Astrocyte (in vitro differentiated cells and primary cell): ENCODE results near the gene PRRC2B. TPM values are rescaled to one million over a fixed set of nuclear protein-coding genes. Genes with fewer than 3 reads are reported as not detected.

ENCODE experiments used
- DNase-seq: peaks from one replicate; pipeline ENCODE4 v3.0.0-alpha.2; 2010; ENCODE audit warnings: low read depth
- FAIRE-seq: peaks from 2 replicates; lab custom pipeline; 2011; peaks lifted over from hg19 to GRCh38; lab: Jason Lieb, UNC
- H2AFZ ChIP-seq: 2 replicates; pipeline ENCODE4 v1.6.0; 2012; ENCODE audit warnings: low read depth, low read length, inconsistent platforms
- H3K27ac ChIP-seq: 2 replicates; pipeline ENCODE4 v1.5.1; 2011; ENCODE audit warnings: low read depth, low read length, inconsistent platforms
- H3K27me3 ChIP-seq: 2 replicates; pipeline ENCODE4 v1.6.0; 2011; ENCODE audit warnings: low read length, inconsistent platforms; ENCODE audit not compliant: insufficient read depth
- H3K36me3 ChIP-seq: 2 replicates; pipeline ENCODE4 v1.5.1; 2011; ENCODE audit warnings: low read length, inconsistent platforms; ENCODE audit not compliant: insufficient read depth
- H3K4me1 ChIP-seq: 2 replicates; pipeline ENCODE4 v1.5.1; 2011; ENCODE audit warnings: low read length, inconsistent platforms; ENCODE audit not compliant: insufficient read depth
- H3K4me2 ChIP-seq: 2 replicates; pipeline ENCODE4 v1.6.0; 2012; ENCODE audit warnings: low read length, inconsistent platforms
- H3K4me3 ChIP-seq: 2 replicates; pipeline ENCODE4 v1.5.1; 2011; ENCODE audit warnings: low read depth, mild to moderate bottlenecking, low read length, inconsistent platforms; ENCODE audit not compliant: insufficient read depth
- H3K79me2 ChIP-seq: 2 replicates; pipeline ENCODE4 v1.6.0; 2012; ENCODE audit warnings: mild to moderate bottlenecking, low read length, inconsistent platforms; ENCODE audit not compliant: insufficient read depth
- H3K9ac ChIP-seq: 2 replicates; pipeline ENCODE4 v1.6.0; 2012; ENCODE audit warnings: mild to moderate bottlenecking, low read length, inconsistent platforms
- H3K9me3 ChIP-seq: 2 replicates; pipeline ENCODE4 v1.5.1; 2012; ENCODE audit warnings: low read depth, mild to moderate bottlenecking, low read length, inconsistent platforms; ENCODE audit not compliant: insufficient read depth
- H4K20me1 ChIP-seq: 2 replicates; pipeline ENCODE4 v1.6.0; 2012; ENCODE audit warnings: low read length, inconsistent platforms; ENCODE audit not compliant: insufficient read depth
- H3K27ac Mint-ChIP-seq: one replicate; pipeline ENCODE4 v1.8.0; 2021; ENCODE audit warnings: mild to moderate bottlenecking, mixed read lengths; ENCODE audit not compliant: unreplicated experiment
- H3K27me3 Mint-ChIP-seq: one replicate; pipeline ENCODE4 v1.8.0; 2021; ENCODE audit warnings: low read depth, mixed read lengths; ENCODE audit not compliant: unreplicated experiment
- H3K36me3 Mint-ChIP-seq: one replicate; pipeline ENCODE4 v1.8.0; 2021; ENCODE audit warnings: low read depth, mixed read lengths; ENCODE audit not compliant: unreplicated experiment
- H3K4me1 Mint-ChIP-seq: one replicate; pipeline ENCODE4 v1.8.0; 2021; ENCODE audit warnings: low read depth, mixed read lengths; ENCODE audit not compliant: unreplicated experiment
- H3K4me3 Mint-ChIP-seq: one replicate; pipeline ENCODE4 v1.8.0; 2021; ENCODE audit warnings: mild to moderate bottlenecking, moderate library complexity, mixed read lengths; ENCODE audit not compliant: unreplicated experiment
- H3K9me3 Mint-ChIP-seq: one replicate; pipeline ENCODE4 v1.8.0; 2021; ENCODE audit warnings: mild to moderate bottlenecking, mixed read lengths; ENCODE audit not compliant: unreplicated experiment
- EZH2 ChIP-seq: IDR thresholded peaks from 2 replicates; pipeline ENCODE4 v1.6.1; 2012; ENCODE audit warnings: mild to moderate bottlenecking, low read length, inconsistent platforms; ENCODE audit not compliant: insufficient read depth
- total RNA-seq: library from RNA; stranded (reverse); gene quantifications from 2 replicates; pipeline ENCODE4 v1.2.1, GENCODE V29; 2021
- TF ChIP-seq, protein P1 (sequence below): IDR thresholded peaks from 2 replicates; pipeline ENCODE4 v1.5.1; 2011; ENCODE audit warnings: low read depth, mild to moderate bottlenecking, inconsistent platforms, low read length, moderate library complexity; ENCODE audit not compliant: insufficient read depth

Gene PRRC2B
- total RNA-seq, 1 donor from 2014 or later = 292 TPM

DNA sequence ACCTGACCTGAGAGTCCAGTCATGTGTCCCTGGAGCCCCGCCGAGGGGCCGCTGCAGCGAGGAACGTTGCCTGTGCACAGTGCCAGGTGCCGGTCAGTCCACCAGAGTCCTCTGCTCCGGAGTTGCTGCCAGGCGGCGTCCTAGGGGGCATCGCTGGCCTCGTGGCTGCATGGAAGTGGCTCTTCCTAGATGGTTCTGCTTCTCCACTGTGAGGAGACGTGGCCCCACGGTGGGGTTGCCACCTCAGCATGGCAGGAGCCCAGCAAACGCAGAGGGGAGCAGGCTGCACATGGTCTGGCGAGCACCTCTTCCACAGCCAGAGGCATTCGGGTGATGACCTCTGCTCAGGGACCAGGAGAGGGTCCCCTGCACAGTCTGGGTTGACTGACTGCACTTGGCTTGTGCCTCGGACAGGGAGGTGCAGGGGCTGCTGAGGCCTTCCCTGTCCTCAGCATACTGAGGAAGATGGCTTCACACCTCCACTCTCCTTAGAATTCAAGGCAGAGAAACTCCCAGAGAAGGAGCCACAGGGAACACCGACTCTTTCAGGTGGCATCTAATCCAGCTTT is 83.0 kb downstream of the PRRC2B start:
- Mint-ChIP-seq H3K36me3 (peaks cover 7% of the 10 kb centered on the region), H3K4me1 (no peaks in the 10 kb centered on the region), H3K27ac (no peak overlapping the region), H3K4me3 (no peak overlapping the region), H3K27me3 (no peaks in the 10 kb centered on the region), H3K9me3 (peaks cover 2% of the 10 kb centered on the region)
- FAIRE-seq (no peak), DNase-seq (no peak)
- Histone ChIP-seq H3K4me3 (no peak overlapping the region), H3K4me2 (no peak overlapping the region), H3K9me3 (no peaks in the 10 kb centered on the region), H2AFZ (no peak overlapping the region), H3K27me3 (no peaks in the 10 kb centered on the region), H3K9ac (no peak overlapping the region), H3K27ac (no peak overlapping the region), H4K20me1 (peaks cover 90% of the 10 kb centered on the region), H3K4me1 (no peaks in the 10 kb centered on the region), H3K79me2 (peaks cover 71% of the 10 kb centered on the region), H3K36me3 (peaks cover 54% of the 10 kb centered on the region)
- TF ChIP-seq EZH2 = no peak
- TF ChIP-seq, protein P1, sequence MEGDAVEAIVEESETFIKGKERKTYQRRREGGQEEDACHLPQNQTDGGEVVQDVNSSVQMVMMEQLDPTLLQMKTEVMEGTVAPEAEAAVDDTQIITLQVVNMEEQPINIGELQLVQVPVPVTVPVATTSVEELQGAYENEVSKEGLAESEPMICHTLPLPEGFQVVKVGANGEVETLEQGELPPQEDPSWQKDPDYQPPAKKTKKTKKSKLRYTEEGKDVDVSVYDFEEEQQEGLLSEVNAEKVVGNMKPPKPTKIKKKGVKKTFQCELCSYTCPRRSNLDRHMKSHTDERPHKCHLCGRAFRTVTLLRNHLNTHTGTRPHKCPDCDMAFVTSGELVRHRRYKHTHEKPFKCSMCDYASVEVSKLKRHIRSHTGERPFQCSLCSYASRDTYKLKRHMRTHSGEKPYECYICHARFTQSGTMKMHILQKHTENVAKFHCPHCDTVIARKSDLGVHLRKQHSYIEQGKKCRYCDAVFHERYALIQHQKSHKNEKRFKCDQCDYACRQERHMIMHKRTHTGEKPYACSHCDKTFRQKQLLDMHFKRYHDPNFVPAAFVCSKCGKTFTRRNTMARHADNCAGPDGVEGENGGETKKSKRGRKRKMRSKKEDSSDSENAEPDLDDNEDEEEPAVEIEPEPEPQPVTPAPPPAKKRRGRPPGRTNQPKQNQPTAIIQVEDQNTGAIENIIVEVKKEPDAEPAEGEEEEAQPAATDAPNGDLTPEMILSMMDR = no peak

DNA sequence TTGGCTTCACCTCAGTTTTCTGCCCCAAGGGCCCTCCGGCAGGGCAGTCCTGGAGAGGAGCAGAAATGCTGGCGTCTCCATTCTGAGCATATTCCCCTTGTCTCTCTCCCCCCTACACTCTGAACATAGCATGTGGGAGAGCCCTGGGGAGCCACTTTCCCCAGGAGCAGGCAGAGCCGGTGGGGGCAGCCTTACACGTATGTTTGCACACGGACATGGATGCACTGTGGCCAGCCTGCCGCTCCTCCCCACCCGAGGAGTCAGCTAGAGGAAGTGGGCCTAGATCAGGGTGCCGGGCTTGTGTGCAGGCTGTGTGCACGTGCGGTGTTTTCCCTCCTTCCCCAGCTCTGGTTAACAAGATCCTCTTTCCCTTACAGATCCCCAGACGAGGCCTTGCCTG is 83.5 kb downstream of the PRRC2B start:
- no peaks in the 10 kb centered on the region for H3K9me3 ChIP-seq
- H2AFZ ChIP-seq = no peak overlapping the region
- H3K4me1 ChIP-seq = no peaks in the 10 kb centered on the region
- FAIRE-seq = no peak
- Mint-ChIP-seq H3K9me3 (peaks cover 2% of the 10 kb centered on the region), H3K27me3 (no peaks in the 10 kb centered on the region), H3K4me3 (no peak overlapping the region), H3K4me1 (no peaks in the 10 kb centered on the region), H3K36me3 (peaks cover 9% of the 10 kb centered on the region), H3K27ac (no peak overlapping the region)
- peaks cover 92% of the 10 kb centered on the region for H4K20me1 ChIP-seq
- no peaks in the 10 kb centered on the region for H3K27me3 ChIP-seq
- H3K4me3 ChIP-seq = no peak overlapping the region
- no peak overlapping the region for H3K4me2 ChIP-seq
- H3K9ac ChIP-seq = no peak overlapping the region
- DNase-seq = no peak
- TF ChIP-seq EZH2 = no peak
- TF ChIP-seq, protein P1 = no peak
- H3K27ac ChIP-seq = no peak overlapping the region
- H3K79me2 ChIP-seq = peaks cover 70% of the 10 kb centered on the region
- peaks cover 57% of the 10 kb centered on the region for H3K36me3 ChIP-seq

DNA sequence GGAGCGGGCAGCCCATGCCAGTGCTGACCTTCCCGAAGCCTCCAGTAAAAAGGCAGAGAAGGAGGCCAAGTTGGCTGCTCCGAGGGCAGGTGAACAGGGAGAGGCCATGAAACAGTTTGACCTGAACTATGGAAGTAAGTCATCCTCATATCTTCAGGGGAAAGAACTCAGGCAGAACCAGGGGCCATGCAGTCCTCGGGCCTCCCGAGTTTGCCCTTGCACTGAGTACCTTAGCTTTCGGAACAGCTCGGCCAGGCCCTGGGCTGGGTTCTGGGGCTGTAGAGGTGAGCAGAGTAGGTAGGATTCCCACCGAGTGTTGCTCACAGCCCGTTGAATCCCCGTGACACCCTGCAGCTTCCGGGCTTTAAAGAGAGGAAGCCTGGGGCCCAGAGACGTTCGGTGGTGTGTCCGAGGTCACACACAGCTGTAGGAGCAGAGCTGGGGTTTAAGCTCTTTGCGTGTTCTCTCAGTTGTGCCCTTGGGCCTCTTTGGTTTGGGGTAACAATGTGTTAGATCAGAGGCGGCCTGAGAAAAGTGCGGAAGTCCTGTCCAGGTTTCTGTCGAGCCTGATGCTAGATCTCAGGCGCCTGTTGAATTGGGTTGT is 84.0 kb downstream of the PRRC2B start:
- Mint-ChIP-seq H3K9me3 (no peaks in the 10 kb centered on the region), H3K4me1 (no peaks in the 10 kb centered on the region), H3K4me3 (no peak overlapping the region), H3K27me3 (no peaks in the 10 kb centered on the region), H3K36me3 (peaks cover 12% of the 10 kb centered on the region), H3K27ac (peak overlapping the region; percentile 85)
- DNase-seq = no peak
- Histone ChIP-seq H3K4me3 (no peak overlapping the region), H3K79me2 (peaks cover 67% of the 10 kb centered on the region), H3K4me1 (no peaks in the 10 kb centered on the region), H3K9me3 (no peaks in the 10 kb centered on the region), H3K27ac (no peak overlapping the region), H3K4me2 (no peak overlapping the region), H2AFZ (no peak overlapping the region), H3K9ac (no peak overlapping the region), H4K20me1 (peaks cover 95% of the 10 kb centered on the region), H3K27me3 (no peaks in the 10 kb centered on the region), H3K36me3 (peaks cover 59% of the 10 kb centered on the region)
- FAIRE-seq = no peak
- TF ChIP-seq, protein P1 = no peak
- TF ChIP-seq EZH2 = no peak
